Neuronal stem cell (in vitro differentiated cells): Measurements from ENCODE around the gene MAPK14. TPM values are rescaled to one million over a fixed set of nuclear protein-coding genes. Genes with fewer than 3 reads are reported as not detected.
"Not testable (repeated sequence)": the region's sequence is repeated elsewhere in the genome, so short reads cannot be mapped to it uniquely, and the experiment has no call there.

Source experiments
- DNase-seq: peaks from one replicate; pipeline ENCODE4 v3.0.0-alpha.2; 2013; ENCODE audit warnings: low spot score
- H2AFZ ChIP-seq: one replicate; pipeline ENCODE4 v1.6.1; 2013; ENCODE audit warnings: mild to moderate bottlenecking, low read length, inconsistent platforms
- H2AK5ac ChIP-seq: 2 replicates; pipeline ENCODE4 v1.6.1; 2013; ENCODE audit warnings: low read depth, mild to moderate bottlenecking, inconsistent platforms, low read length, moderate library complexity, mixed read lengths
- H2BK120ac ChIP-seq: 2 replicates; pipeline ENCODE4 v1.6.1; 2013; ENCODE audit warnings: low read depth, mild to moderate bottlenecking, inconsistent platforms, low read length, moderate library complexity, mixed read lengths
- H2BK12ac ChIP-seq: one replicate; pipeline ENCODE4 v1.6.1; 2013; ENCODE audit warnings: low read length, inconsistent platforms
- H2BK15ac ChIP-seq: 2 replicates; pipeline ENCODE4 v1.6.1; 2013; ENCODE audit warnings: mild to moderate bottlenecking, low read length, inconsistent platforms, mixed read lengths
- H2BK5ac ChIP-seq: one replicate; pipeline ENCODE4 v1.6.1; 2013; ENCODE audit warnings: inconsistent platforms, mild to moderate bottlenecking, low read length, moderate library complexity
- H3K14ac ChIP-seq: one replicate; pipeline ENCODE4 v1.6.1; 2013; ENCODE audit warnings: low read length, inconsistent platforms
- H3K18ac ChIP-seq: 2 replicates; pipeline ENCODE4 v1.6.1; 2013; ENCODE audit warnings: low read length, inconsistent platforms
- H3K23ac ChIP-seq: 2 replicates; pipeline ENCODE4 v1.6.1; 2013; ENCODE audit warnings: low read depth, mild to moderate bottlenecking, mixed read lengths, low read length, inconsistent platforms; ENCODE audit not compliant: poor library complexity
- H3K27ac ChIP-seq: replicated peaks from 3 replicates; pipeline ENCODE4 v1.5.1; 2013; ENCODE audit warnings: low read length, inconsistent platforms
- H3K27me3 ChIP-seq, 3 experiments: 2 replicates each; pipeline ENCODE4 v1.6.1; 2013; ENCODE audit warnings: low read length in 3 of 3, mild to moderate bottlenecking in 2 of 3, inconsistent platforms in 1 of 3, low read depth in 1 of 3, mixed read lengths in 1 of 3, moderate library complexity in 1 of 3; ENCODE audit not compliant: control insufficient read depth in 3 of 3, insufficient read depth in 3 of 3
- H3K36me3 ChIP-seq, 2 donors: replicated peaks in 1 of 2; 2 replicates each; pipeline ENCODE4 v1.6.1; 2013; ENCODE audit warnings: low read length in 2 of 2; ENCODE audit not compliant: control insufficient read depth in 2 of 2, insufficient read depth in 2 of 2
- H3K4ac ChIP-seq: 2 replicates; pipeline ENCODE4 v1.6.1; 2013; ENCODE audit warnings: inconsistent platforms, mild to moderate bottlenecking, low read length, moderate library complexity
- H3K4me1 ChIP-seq, 2 donors: 1 replicate in 1 of 2; 2 replicates in 1 of 2; pipeline ENCODE4 v1.6.1; 2013; ENCODE audit warnings: low read length in 2 of 2, low read depth in 1 of 2; ENCODE audit not compliant: control insufficient read depth in 2 of 2, insufficient read depth in 1 of 2
- H3K4me2 ChIP-seq: one replicate; pipeline ENCODE4 v1.6.1; 2013; ENCODE audit warnings: mild to moderate bottlenecking, low read length, inconsistent platforms; ENCODE audit not compliant: insufficient read depth, poor library complexity, severe bottlenecking
- H3K4me3 ChIP-seq, 2 donors: 2 replicates each; pipeline ENCODE4 v1.5.1; 2013; ENCODE audit warnings: low read length in 2 of 2, mild to moderate bottlenecking in 2 of 2, inconsistent platforms in 1 of 2, moderate library complexity in 1 of 2
- H3K79me1 ChIP-seq: one replicate; pipeline ENCODE4 v1.6.1; 2013; ENCODE audit warnings: low read depth, mild to moderate bottlenecking, inconsistent platforms, low read length, moderate library complexity
- H3K9ac ChIP-seq: one replicate; pipeline ENCODE4 v1.6.1; 2013; ENCODE audit warnings: mild to moderate bottlenecking, low read depth, low read length, inconsistent platforms; ENCODE audit not compliant: poor library complexity
- H3K9me3 ChIP-seq, 2 donors: replicated peaks in 1 of 2; 2 replicates each; pipeline versions ENCODE3 to v1.6.1; 2013; ENCODE audit warnings: low read length in 2 of 2, mild to moderate bottlenecking in 2 of 2, inconsistent platforms in 1 of 2, low read depth in 1 of 2, mixed read lengths in 1 of 2, moderate library complexity in 1 of 2; ENCODE audit not compliant: control insufficient read depth in 2 of 2, insufficient read depth in 1 of 2
- H4K8ac ChIP-seq: one replicate; pipeline ENCODE4 v1.6.1; 2013; ENCODE audit warnings: low read depth, mild to moderate bottlenecking, inconsistent platforms, low read length, moderate library complexity
- H4K91ac ChIP-seq: one replicate; pipeline ENCODE4 v1.6.1; 2013; ENCODE audit warnings: low read length, low read depth, mild to moderate bottlenecking, inconsistent platforms; ENCODE audit not compliant: poor library complexity
- WGBS, 2 donors: extraction: QIAGEN DNeasy Blood & Tissue Kit; methylation state at CpG; one replicate each; pipeline ENCODE4 v1.1.7; 2013; ENCODE audit warnings: missing lambda C conversion rate in 2 of 2, mixed read lengths in 1 of 2; ENCODE audit not compliant: insufficient read length in 2 of 2, insufficient replicate concordance in 1 of 2; ENCODE audit errors: extremely low coverage in 2 of 2; 5-methylcytosine and 5-hydroxymethylcytosine counted together
- polyA plus RNA-seq, 2 experiments: library from polyadenylated mRNA; stranded (reverse); fragments of 200-250 nt; gene quantifications; one replicate each; pipeline ENCODE4 v1.2.3, GENCODE V29; 2013

The MAPK14 gene
- polyA plus RNA-seq (2013, experiment 1 of 2): 18.6 TPM
- polyA plus RNA-seq (2013, experiment 2 of 2): 18.6 TPM

DNA sequence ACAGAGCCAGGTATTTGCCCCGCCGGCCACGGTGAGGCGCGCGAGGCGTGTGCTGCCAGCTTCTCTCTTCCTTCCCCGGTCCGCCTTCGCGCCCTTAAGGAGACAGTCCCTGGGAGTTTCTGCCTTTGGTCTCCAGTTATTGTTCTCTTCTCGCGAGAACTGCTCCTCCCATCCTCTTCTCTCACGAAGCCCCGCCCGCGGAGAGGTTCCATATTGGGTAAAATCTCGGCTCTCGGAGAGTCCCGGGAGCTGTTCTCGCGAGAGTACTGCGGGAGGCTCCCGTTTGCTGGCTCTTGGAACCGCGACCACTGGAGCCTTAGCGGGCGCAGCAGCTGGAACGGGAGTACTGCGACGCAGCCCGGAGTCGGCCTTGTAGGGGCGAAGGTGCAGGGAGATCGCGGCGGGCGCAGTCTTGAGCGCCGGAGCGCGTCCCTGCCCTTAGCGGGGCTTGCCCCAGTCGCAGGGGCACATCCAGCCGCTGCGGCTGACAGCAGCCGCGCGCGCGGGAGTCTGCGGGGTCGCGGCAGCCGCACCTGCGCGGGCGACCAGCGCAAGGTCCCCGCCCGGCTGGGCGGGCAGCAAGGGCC lies at the start of gene MAPK14:
Gene MAPK14, plus strand, starts transcription at position 308 of the 587 bp plus-strand sequence. CDS start 350 bp downstream, outside the sequence.
- Histone ChIP-seq H3K27me3 (no peaks in the 10 kb centered on the region), H3K14ac (peak within 1 kb of the TSS; percentile 99), H3K9me3 (no peaks in the 10 kb centered on the region), H4K8ac (peak within 1 kb of the TSS; percentile 87), H3K9ac (peak within 1 kb of the TSS; percentile 100), H3K18ac (peak within 1 kb of the TSS; percentile 97), H2AK5ac (peak within 1 kb of the TSS; percentile 93), H3K23ac (peak within 1 kb of the TSS; percentile 98), H4K91ac (no peak within 1 kb of the TSS), H2BK120ac (peak within 1 kb of the TSS; percentile 34), H3K4me1 (peaks cover 11 to 12% of the 10 kb centered on the region in 2 donors), H3K27ac (peak within 1 kb of the TSS; percentile 94), H2AFZ (peak within 1 kb of the TSS; percentile 95), H3K4ac (peak within 1 kb of the TSS; percentile 95), H2BK12ac (peak within 1 kb of the TSS; percentile 35), H3K4me2 (peak within 1 kb of the TSS; percentile 86), H3K4me3 (peak within 1 kb of the TSS; percentile 98 to 99), H3K79me1 (peaks cover 6% of the 10 kb centered on the region), H2BK5ac (peak within 1 kb of the TSS; percentile 85), H3K36me3 (no peaks in the 10 kb centered on the region), H2BK15ac (peak within 1 kb of the TSS; percentile 84)
- WGBS, 2 donors: no CpG with 5 or more reads among the region's 62 CpGs
- DNase-seq: peak; percentile 100

DNA sequence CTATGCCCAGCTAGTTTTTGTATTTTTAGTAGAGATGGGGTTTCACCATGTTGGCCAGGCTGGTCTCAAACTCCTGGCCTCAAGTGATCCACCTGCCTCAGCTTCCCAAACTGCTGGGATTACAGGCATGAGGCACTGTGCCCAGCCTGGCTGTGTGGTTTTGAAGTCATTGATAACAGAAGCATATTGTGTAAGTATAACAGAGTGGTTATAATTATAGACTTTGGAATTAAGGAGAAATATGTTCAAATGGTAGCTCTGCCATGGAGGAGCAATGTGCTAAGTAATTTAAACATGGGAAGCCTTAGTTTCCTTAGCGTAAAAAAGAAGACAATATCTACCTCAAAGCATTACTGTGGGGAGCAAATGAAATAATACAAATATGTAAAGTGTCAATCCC lies 47.5 kb upstream of the MAPK14 start:
- H3K4me2 ChIP-seq, H3K23ac ChIP-seq, DNase-seq, H3K14ac ChIP-seq, H2AFZ ChIP-seq, H2BK15ac ChIP-seq, H4K91ac ChIP-seq, H2AK5ac ChIP-seq, H3K9ac ChIP-seq, H2BK12ac ChIP-seq, H3K4me1 ChIP-seq, H3K18ac ChIP-seq, H2BK120ac ChIP-seq, H3K4ac ChIP-seq, H3K4me3 ChIP-seq, H3K27ac ChIP-seq, H4K8ac ChIP-seq, H3K36me3 ChIP-seq, H2BK5ac ChIP-seq, H3K9me3 ChIP-seq, H3K79me1 ChIP-seq: not testable (repeated sequence)
- WGBS, 2 donors: no CpG with 5 or more reads among the region's 1 CpG
- H3K27me3 ChIP-seq: peaks cover 0 to 24% (median 0%) of the 10 kb centered on the region in 3 experiments

DNA sequence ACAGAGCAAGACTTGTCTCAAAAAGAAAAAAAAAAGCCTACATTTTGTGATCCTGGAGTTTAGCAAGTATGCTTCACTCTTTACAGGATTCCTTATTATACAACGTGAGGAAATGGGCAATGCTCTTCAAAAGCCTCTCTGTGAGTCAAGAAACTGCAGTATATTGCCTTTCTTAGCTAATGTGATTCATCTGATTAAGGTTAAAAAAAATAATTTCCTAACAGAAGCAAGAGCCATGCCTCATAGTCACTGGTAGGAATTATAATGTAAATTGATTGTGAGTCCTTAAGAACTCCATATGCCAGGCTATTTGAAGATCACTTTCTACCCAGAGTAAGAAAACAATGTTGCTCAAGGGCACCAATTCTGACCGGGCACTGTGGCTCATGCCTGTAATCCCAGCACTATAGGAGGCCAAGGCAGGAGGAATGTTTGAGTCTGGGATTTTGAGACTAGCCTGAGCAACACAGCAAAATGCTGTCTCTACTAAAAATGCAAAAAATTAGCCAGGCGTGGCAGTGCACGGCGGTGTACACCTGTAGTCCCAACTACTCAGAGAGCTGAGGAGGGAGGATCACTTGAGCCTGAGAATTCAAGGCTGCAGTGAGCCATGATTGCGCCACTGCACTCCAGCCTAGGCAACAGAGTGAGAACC lies 46.5 kb upstream of the MAPK14 start:
- no peak overlapping the region for H2BK15ac ChIP-seq
- H3K9me3 ChIP-seq: no peaks in the 10 kb centered on the region

DNA sequence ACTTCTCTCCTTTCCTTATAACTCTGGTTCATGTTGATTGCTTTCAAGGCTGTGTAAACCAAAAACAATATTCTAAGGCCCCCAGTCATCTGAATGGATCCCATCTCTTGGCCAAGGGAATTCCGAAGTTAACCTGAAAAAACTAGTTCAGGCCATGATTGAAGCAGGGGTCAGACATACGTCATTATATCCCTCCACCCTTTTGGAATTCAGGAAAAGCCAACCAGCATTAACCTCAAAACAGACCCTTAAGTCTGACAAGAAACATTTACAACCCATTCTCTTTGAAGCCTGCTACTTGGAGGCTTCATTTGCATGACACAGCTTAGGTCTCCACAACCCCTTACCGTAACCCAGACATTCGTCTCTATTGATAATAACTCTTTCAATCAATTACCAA lies 42.9 kb upstream of the MAPK14 start:
- H3K4ac ChIP-seq: no peak overlapping the region

More for the DNA sequence above, 46.5 kb upstream of the MAPK14 start:
- H3K4ac ChIP-seq: no peak overlapping the region
- H4K91ac ChIP-seq: no peak overlapping the region
- DNase-seq: no peak
- no peak overlapping the region for H3K9ac ChIP-seq
- H3K27me3 ChIP-seq: peaks cover 0 to 24% (median 0%) of the 10 kb centered on the region in 3 experiments
- no peaks in the 10 kb centered on the region for H3K79me1 ChIP-seq
- no peak overlapping the region for H2BK120ac ChIP-seq
- WGBS, 2 donors: no CpG with 5 or more reads among the region's 6 CpGs
- no peak overlapping the region for H3K4me2 ChIP-seq
- H2AK5ac ChIP-seq: no peak overlapping the region
- no peak overlapping the region for H2BK5ac ChIP-seq
- H3K18ac ChIP-seq: no peak overlapping the region
- H2AFZ ChIP-seq: no peak overlapping the region
- H3K27ac ChIP-seq: no peak overlapping the region
- H3K4me1 ChIP-seq: no peaks in the 10 kb centered on the region
- H3K14ac ChIP-seq: no peak overlapping the region
- H3K4me3 ChIP-seq: no peak overlapping the region
- no peaks in the 10 kb centered on the region for H3K36me3 ChIP-seq
- no peak overlapping the region for H4K8ac ChIP-seq
- no peak overlapping the region for H2BK12ac ChIP-seq
- H3K23ac ChIP-seq: no peak overlapping the region

More for the DNA sequence above, 42.9 kb upstream of the MAPK14 start:
- DNase-seq: no peak
- no peaks in the 10 kb centered on the region for H3K79me1 ChIP-seq
- H3K27me3 ChIP-seq: peaks cover 0 to 24% (median 0%) of the 10 kb centered on the region in 3 experiments
- H4K8ac ChIP-seq: no peak overlapping the region
- no peak overlapping the region for H3K14ac ChIP-seq
- no peak overlapping the region for H3K4me3 ChIP-seq
- no CpG with 5 or more reads among the region's 4 CpGs for WGBS, 2 donors
- no peak overlapping the region for H2BK15ac ChIP-seq
- H2BK5ac ChIP-seq: no peak overlapping the region
- H2AK5ac ChIP-seq: no peak overlapping the region
- no peaks in the 10 kb centered on the region for H3K4me1 ChIP-seq
- no peak overlapping the region for H3K9ac ChIP-seq
- no peak overlapping the region for H3K18ac ChIP-seq
- no peak overlapping the region for H3K23ac ChIP-seq
- no peak overlapping the region for H2AFZ ChIP-seq
- no peak overlapping the region for H2BK12ac ChIP-seq
- no peaks in the 10 kb centered on the region for H3K36me3 ChIP-seq
- H3K4me2 ChIP-seq: no peak overlapping the region
- H3K27ac ChIP-seq: no peak overlapping the region
- no peaks in the 10 kb centered on the region for H3K9me3 ChIP-seq
- no peak overlapping the region for H4K91ac ChIP-seq
- H2BK120ac ChIP-seq: no peak overlapping the region
